IMR-90 (cell line): Measurements from ENCODE around the gene PAQR5. TPM values are rescaled to one million over a fixed set of nuclear protein-coding genes. Genes with fewer than 3 reads are reported as not detected.

Experiments
- ATAC-seq: fragments of 200-7000 bp; cut with Tn5 transposase; 2 replicates; pipeline ENCODE4 v1.9.1; 2020; ENCODE audit warnings: low read depth, mild to moderate bottlenecking, moderate library complexity
- BruUV-seq: library from RNA; stranded (reverse); fragments of 400-500 nt; replicated peaks from 2 replicates; lab custom pipeline; 2021; lab: Mats Ljungman, UMichigan
- CTCF ChIA-PET: fragments of 300-600 bp; formaldehyde crosslinking; extraction: SDS; loops from one replicate; lab custom pipeline; 2021; ENCODE audit warnings: antibody characterized with exemption; lab: Yijun Ruan, JAX
- POLR2A ChIA-PET: fragments of 300-600 bp; sonication (Branson Sonifier 250); formaldehyde crosslinking; loops from one replicate; lab custom pipeline; 2022; ENCODE audit warnings: antibody characterized with exemption; ENCODE audit not compliant: unreplicated experiment; lab: Charles Lee
- DNase-seq: peaks from one replicate; pipeline ENCODE4 v3.0.0; 2013
- H2AFZ ChIP-seq: replicated peaks from 2 replicates; pipeline ENCODE3; 2013; ENCODE audit warnings: low read length, mild to moderate bottlenecking; ENCODE audit not compliant: poor library complexity
- H2AK5ac ChIP-seq: 2 replicates; pipeline ENCODE4 v1.6.1; 2013; ENCODE audit warnings: low read depth, low read length, inconsistent platforms
- H2AK9ac ChIP-seq: replicated peaks from 2 replicates; pipeline ENCODE3; 2013; ENCODE audit warnings: mild to moderate bottlenecking, low read depth, low read length, moderate library complexity; ENCODE audit not compliant: poor library complexity
- H2BK120ac ChIP-seq: 2 replicates; pipeline ENCODE4 v1.6.1; 2013; ENCODE audit warnings: low read depth, low read length, inconsistent platforms
- H2BK15ac ChIP-seq: 3 replicates; pipeline ENCODE4 v1.6.1; 2013; ENCODE audit warnings: low read depth, low read length, inconsistent platforms
- H2BK20ac ChIP-seq: 2 replicates; pipeline ENCODE4 v1.6.1; 2013; ENCODE audit warnings: low read depth, mild to moderate bottlenecking, inconsistent platforms, low read length, moderate library complexity
- H2BK5ac ChIP-seq: 2 replicates; pipeline ENCODE4 v1.6.1; 2013; ENCODE audit warnings: mild to moderate bottlenecking, low read depth, low read length, inconsistent platforms; ENCODE audit not compliant: poor library complexity, severe bottlenecking
- H3K14ac ChIP-seq: replicated peaks from 2 replicates; pipeline ENCODE4 v1.6.1; 2013; ENCODE audit warnings: low read depth, low read length, inconsistent platforms
- H3K18ac ChIP-seq: 2 replicates; pipeline ENCODE4 v1.6.1; 2013; ENCODE audit warnings: low read depth, low read length, control low read depth
- H3K23ac ChIP-seq: 2 replicates; pipeline ENCODE4 v1.6.1; 2013; ENCODE audit warnings: low read depth, low read length, inconsistent platforms
- H3K27ac ChIP-seq: 2 replicates; pipeline ENCODE4 v1.5.1; 2013; ENCODE audit warnings: mild to moderate bottlenecking, control low read depth, low read length; ENCODE audit not compliant: insufficient read depth
- H3K27me3 ChIP-seq: 2 replicates; pipeline ENCODE4 v1.6.1; 2013; ENCODE audit warnings: low read length; ENCODE audit not compliant: control insufficient read depth, insufficient read depth
- H3K36me3 ChIP-seq: 2 replicates; pipeline ENCODE4 v1.6.1; 2013; ENCODE audit warnings: low read length, mixed read lengths; ENCODE audit not compliant: control insufficient read depth, insufficient read depth
- H3K4ac ChIP-seq: 2 replicates; pipeline ENCODE4 v1.6.1; 2013; ENCODE audit warnings: low read depth, low read length, inconsistent platforms
- H3K4me1 ChIP-seq: 2 replicates; pipeline ENCODE4 v1.6.1; 2013; ENCODE audit warnings: low read length, mixed read lengths; ENCODE audit not compliant: control insufficient read depth, insufficient read depth
- H3K4me2 ChIP-seq: 2 replicates; pipeline ENCODE4 v1.6.1; 2013; ENCODE audit warnings: low read depth, mild to moderate bottlenecking, control low read depth, low read length, moderate library complexity
- H3K4me3 ChIP-seq: 2 replicates; pipeline ENCODE4 v1.5.1; 2013; ENCODE audit warnings: low read depth, mild to moderate bottlenecking, control low read depth, low read length, moderate library complexity; ENCODE audit not compliant: insufficient read depth
- H3K56ac ChIP-seq: 2 replicates; pipeline ENCODE4 v1.6.1; 2013; ENCODE audit warnings: low read length, inconsistent platforms; ENCODE audit not compliant: insufficient read depth; ENCODE audit errors: extremely low read depth
- H3K79me1 ChIP-seq, 2 experiments: 2 replicates each; pipeline ENCODE4 v1.6.1; 2013; ENCODE audit warnings: low read length in 2 of 2, inconsistent platforms in 1 of 2, low read depth in 1 of 2
- H3K9ac ChIP-seq: 2 replicates; pipeline ENCODE4 v1.6.1; 2013; ENCODE audit warnings: low read depth, low read length, control low read depth
- H3K9me1 ChIP-seq: 2 replicates; pipeline ENCODE4 v1.6.1; 2013; ENCODE audit warnings: low read length, inconsistent platforms; ENCODE audit not compliant: insufficient read depth
- H3K9me3 ChIP-seq: 2 replicates; pipeline ENCODE4 v1.6.1; 2013; ENCODE audit warnings: low read length; ENCODE audit not compliant: control insufficient read depth, insufficient read depth
- H4K20me1 ChIP-seq: 2 replicates; pipeline ENCODE4 v1.6.1; 2013; ENCODE audit warnings: low read length, inconsistent platforms; ENCODE audit not compliant: insufficient read depth
- H4K5ac ChIP-seq: 2 replicates; pipeline ENCODE4 v1.6.1; 2013; ENCODE audit warnings: mild to moderate bottlenecking, low read depth, low read length, control low read depth
- H4K8ac ChIP-seq, 2 experiments: 2 replicates each; pipeline ENCODE4 v1.6.1; 2013; ENCODE audit warnings: low read depth in 2 of 2, low read length in 2 of 2, control low read depth in 1 of 2, inconsistent platforms in 1 of 2
- H4K91ac ChIP-seq: 2 replicates; pipeline ENCODE4 v1.6.1; 2013; ENCODE audit warnings: low read depth, low read length, inconsistent platforms; ENCODE audit not compliant: insufficient read depth
- BHLHE40 ChIP-seq: fragments of 150-350 bp; IDR thresholded peaks from 2 replicates; pipeline ENCODE4 v1.6.1; 2016; ENCODE audit warnings: mild to moderate bottlenecking, low read depth, low read length
- CEBPB ChIP-seq: IDR thresholded peaks from 2 replicates; pipeline ENCODE4 v1.6.1; 2012; ENCODE audit warnings: low read depth, low read length, improper control_type of control experiment
- CHD1 ChIP-seq: IDR thresholded peaks from 2 replicates; pipeline ENCODE4 v1.6.1; 2012; ENCODE audit warnings: low read depth, low read length, improper control_type of control experiment
- FOS ChIP-seq: fragments of 150-350 bp; IDR thresholded peaks from 2 replicates; pipeline ENCODE4 v1.6.1; 2016; ENCODE audit warnings: low read depth, low read length
- MAFK ChIP-seq: IDR thresholded peaks from 2 replicates; pipeline ENCODE4 v1.6.1; 2012; ENCODE audit warnings: low read depth, low read length, improper control_type of control experiment
- MAZ ChIP-seq: IDR thresholded peaks from 2 replicates; pipeline ENCODE4 v1.6.1; 2012; ENCODE audit warnings: low read depth, mild to moderate bottlenecking, low read length, improper control_type of control experiment, moderate library complexity, borderline replicate concordance
- MXI1 ChIP-seq: IDR thresholded peaks from 2 replicates; pipeline ENCODE4 v1.6.1; 2012; ENCODE audit warnings: low read depth, mild to moderate bottlenecking, low read length, moderate library complexity, borderline replicate concordance
- NFE2L2 ChIP-seq: fragments of 150-350 bp; IDR thresholded peaks from 2 replicates; pipeline ENCODE4 v1.6.1; 2016; ENCODE audit warnings: low read depth, mild to moderate bottlenecking, low read length
- POLR2A ChIP-seq: IDR thresholded peaks from 2 replicates; pipeline ENCODE4 v1.6.1; 2012; ENCODE audit warnings: mild to moderate bottlenecking, low read depth, low read length
- RAD21 ChIP-seq: IDR thresholded peaks from 2 replicates; pipeline ENCODE4 v1.6.1; 2012; ENCODE audit warnings: low read length, improper control_type of control experiment
- RCOR1 ChIP-seq: IDR thresholded peaks from 2 replicates; pipeline ENCODE4 v1.6.1; 2012; ENCODE audit warnings: mild to moderate bottlenecking, low read length, improper control_type of control experiment; ENCODE audit not compliant: insufficient replicate concordance
- RFX5 ChIP-seq: IDR thresholded peaks from 2 replicates; pipeline ENCODE4 v1.8.0; 2012; ENCODE audit warnings: low read depth, mild to moderate bottlenecking, low read length, moderate library complexity
- SMC3 ChIP-seq: fragments of 150-350 bp; IDR thresholded peaks from 2 replicates; pipeline ENCODE4 v1.6.1; 2016; ENCODE audit warnings: low read depth, mild to moderate bottlenecking, antibody characterized with exemption, low read length, moderate library complexity
- WGBS, 2 experiments: methylation state at CpG; one replicate each; pipeline versions ENCODE4 v1.1.5 to v1.1.7; 2013; ENCODE audit warnings: missing lambda C conversion rate in 2 of 2; ENCODE audit not compliant: insufficient read length in 1 of 2; ENCODE audit errors: extremely low coverage in 2 of 2; 5-methylcytosine and 5-hydroxymethylcytosine counted together
- dilution Hi-C: fragments of 300-500 bp; cut with HindIII; formaldehyde crosslinking; loops from one replicate; pipeline ENCODE4 v1.14.3; 2018; ENCODE audit warnings: low sequenced_read_pairs; ENCODE audit not compliant: unreplicated experiment
- in situ Hi-C: fragments of 300-500 bp; cut with MboI; formaldehyde crosslinking; loops from 3 replicates; pipeline ENCODE4 v1.14.3; 2019; ENCODE audit warnings: low sequenced_read_pairs, inconsistent platforms, mixed read lengths
- intact Hi-C: fragments of 100-400 bp; cut with micrococcal nuclease; formaldehyde crosslinking; loops from 2 replicates; pipeline ENCODE4 v1.10.0; 2022
- polyA plus RNA-seq, 3 experiments: library from polyadenylated mRNA; depleted of rRNA; stranded (reverse); fragments of >200 nt; gene quantifications; 2 replicates each; pipeline ENCODE4 v1.2.3, GENCODE V29; 2012; ENCODE audit warnings: low replicate concordance in 1 of 3
- total RNA-seq: library from RNA; depleted of rRNA; stranded (reverse); fragments of >200 nt; gene quantifications from 2 replicates; pipeline ENCODE4 v1.2.3, GENCODE V29; 2012
- TF ChIP-seq, protein P1 (sequence below): fragments of 150-350 bp; IDR thresholded peaks from 2 replicates; pipeline ENCODE4 v1.6.1; 2017; ENCODE audit warnings: mild to moderate bottlenecking, antibody characterized with exemption, low read length, low read depth
- TF ChIP-seq, protein P2 (sequence below): conservative IDR thresholded peaks from 2 replicates; pipeline ENCODE4 v1.5.1; 2012; ENCODE audit warnings: mild to moderate bottlenecking, low read depth, low read length, improper control_type of control experiment
- TF ChIP-seq, protein P3 (sequence below): fragments of 150-350 bp; IDR thresholded peaks from 2 replicates; pipeline ENCODE4 v1.6.1; 2016; ENCODE audit warnings: low read depth, mild to moderate bottlenecking, low read length, moderate library complexity, borderline replicate concordance

Gene PAQR5
- total and polyA plus RNA-seq, 2 of the 4 experiments (the other 2 are of a cell fraction) = 2.3 to 2.7 TPM

DNA sequence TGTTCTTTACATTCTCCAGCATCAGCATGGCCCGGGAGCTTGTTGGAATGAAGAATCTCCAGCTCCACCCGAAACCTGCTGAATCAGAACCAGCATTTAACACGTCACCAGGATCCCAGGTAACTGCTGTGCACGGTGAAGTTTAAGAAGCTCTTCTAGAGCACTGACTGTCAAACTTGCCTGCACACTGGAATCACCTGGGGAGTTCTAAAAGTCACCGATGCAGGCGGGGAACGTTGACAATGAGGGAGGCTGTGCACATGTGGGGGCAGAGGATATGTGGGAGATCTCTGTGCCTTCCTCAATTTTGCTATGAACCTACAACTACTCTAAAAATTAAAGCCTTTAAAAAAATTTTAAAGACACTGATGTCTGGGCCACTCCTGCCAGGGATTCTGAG lies 19.1 kb upstream of the PAQR5 start:
- Histone ChIP-seq H3K18ac (no peak overlapping the region), H2AFZ (no peak overlapping the region), H3K36me3 (no peaks in the 10 kb centered on the region), H3K27ac (no peak overlapping the region), H2BK15ac (no peak overlapping the region), H2AK5ac (no peak overlapping the region), H3K27me3 (no peaks in the 10 kb centered on the region), H4K20me1 (no peaks in the 10 kb centered on the region), H4K91ac (no peak overlapping the region), H3K9me3 (no peaks in the 10 kb centered on the region), H3K23ac (no peak overlapping the region), H2BK20ac (no peak overlapping the region), H3K4me1 (no peaks in the 10 kb centered on the region; the same call in 1 of the 2 replicates), H2BK5ac (no peak overlapping the region), H3K79me1 (no peaks in the 10 kb centered on the region), H3K4me3 (no peak overlapping the region), H3K56ac (no peak overlapping the region), H3K9ac (no peak overlapping the region), H3K4ac (no peak overlapping the region), H3K9me1 (0 out of 2 replicates have a peak, but pooled peaks cover 3% of the 10 kb centered on the region), H3K14ac (no peak overlapping the region), H2BK120ac (no peak overlapping the region), H4K5ac (no peak overlapping the region), H3K4me2 (no peak overlapping the region), H2AK9ac (no peak overlapping the region), H4K8ac (no peak overlapping the region)
- ATAC-seq (no peak), DNase-seq (no peak)
- WGBS, 2 experiments = no CpG with 5 or more reads among the region's 7 CpGs
- intact Hi-C loops (no loop called here), dilution Hi-C loops (no loop called here), in situ Hi-C loops (no loop called here)
- ChIA-PET POLR2A (no interaction called here), CTCF (interaction anchor here (1.0 kb wide), 1 partner anchor 11 kb away, joined by 3 read pairs; no protein-coding TSS in a partner anchor)
- TF ChIP-seq, protein P1, sequence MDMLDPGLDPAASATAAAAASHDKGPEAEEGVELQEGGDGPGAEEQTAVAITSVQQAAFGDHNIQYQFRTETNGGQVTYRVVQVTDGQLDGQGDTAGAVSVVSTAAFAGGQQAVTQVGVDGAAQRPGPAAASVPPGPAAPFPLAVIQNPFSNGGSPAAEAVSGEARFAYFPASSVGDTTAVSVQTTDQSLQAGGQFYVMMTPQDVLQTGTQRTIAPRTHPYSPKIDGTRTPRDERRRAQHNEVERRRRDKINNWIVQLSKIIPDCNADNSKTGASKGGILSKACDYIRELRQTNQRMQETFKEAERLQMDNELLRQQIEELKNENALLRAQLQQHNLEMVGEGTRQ = no peak
- TF ChIP-seq, protein P2, sequence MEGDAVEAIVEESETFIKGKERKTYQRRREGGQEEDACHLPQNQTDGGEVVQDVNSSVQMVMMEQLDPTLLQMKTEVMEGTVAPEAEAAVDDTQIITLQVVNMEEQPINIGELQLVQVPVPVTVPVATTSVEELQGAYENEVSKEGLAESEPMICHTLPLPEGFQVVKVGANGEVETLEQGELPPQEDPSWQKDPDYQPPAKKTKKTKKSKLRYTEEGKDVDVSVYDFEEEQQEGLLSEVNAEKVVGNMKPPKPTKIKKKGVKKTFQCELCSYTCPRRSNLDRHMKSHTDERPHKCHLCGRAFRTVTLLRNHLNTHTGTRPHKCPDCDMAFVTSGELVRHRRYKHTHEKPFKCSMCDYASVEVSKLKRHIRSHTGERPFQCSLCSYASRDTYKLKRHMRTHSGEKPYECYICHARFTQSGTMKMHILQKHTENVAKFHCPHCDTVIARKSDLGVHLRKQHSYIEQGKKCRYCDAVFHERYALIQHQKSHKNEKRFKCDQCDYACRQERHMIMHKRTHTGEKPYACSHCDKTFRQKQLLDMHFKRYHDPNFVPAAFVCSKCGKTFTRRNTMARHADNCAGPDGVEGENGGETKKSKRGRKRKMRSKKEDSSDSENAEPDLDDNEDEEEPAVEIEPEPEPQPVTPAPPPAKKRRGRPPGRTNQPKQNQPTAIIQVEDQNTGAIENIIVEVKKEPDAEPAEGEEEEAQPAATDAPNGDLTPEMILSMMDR = no peak
- TF ChIP-seq RAD21 = no peak
- TF ChIP-seq CHD1 = no peak
- no peak for TF ChIP-seq RFX5
- TF ChIP-seq FOS = no peak
- TF ChIP-seq, protein P3, sequence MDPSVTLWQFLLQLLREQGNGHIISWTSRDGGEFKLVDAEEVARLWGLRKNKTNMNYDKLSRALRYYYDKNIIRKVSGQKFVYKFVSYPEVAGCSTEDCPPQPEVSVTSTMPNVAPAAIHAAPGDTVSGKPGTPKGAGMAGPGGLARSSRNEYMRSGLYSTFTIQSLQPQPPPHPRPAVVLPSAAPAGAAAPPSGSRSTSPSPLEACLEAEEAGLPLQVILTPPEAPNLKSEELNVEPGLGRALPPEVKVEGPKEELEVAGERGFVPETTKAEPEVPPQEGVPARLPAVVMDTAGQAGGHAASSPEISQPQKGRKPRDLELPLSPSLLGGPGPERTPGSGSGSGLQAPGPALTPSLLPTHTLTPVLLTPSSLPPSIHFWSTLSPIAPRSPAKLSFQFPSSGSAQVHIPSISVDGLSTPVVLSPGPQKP = no peak
- no peak for TF ChIP-seq CEBPB
- no peak for TF ChIP-seq MAZ
- TF ChIP-seq MXI1 = no peak
- no peak for TF ChIP-seq RCOR1
- no peak for TF ChIP-seq SMC3
- TF ChIP-seq BHLHE40 = no peak
- TF ChIP-seq NFE2L2 = no peak
- no peak for TF ChIP-seq POLR2A
- TF ChIP-seq MAFK = no peak
- no TSS peak for BruUV-seq
